PC-9 (cell line): ENCODE measurements around the gene MT2A.

Experiments used
- CTCF ChIP-seq: fragments of 200-600 bp; sonication (generic); conservative IDR thresholded peaks from 2 replicates; pipeline ENCODE4 v1.6.1; 2017; ENCODE audit warnings: mixed run types, antibody characterized with exemption, mild to moderate bottlenecking, moderate library complexity
- EZH2 ChIP-seq: fragments of 200-600 bp; sonication (generic); IDR thresholded peaks from 2 replicates; pipeline ENCODE4 v1.8.0; 2017; ENCODE audit warnings: antibody characterized with exemption, low read depth

- TF ChIP-seq CTCF (no peak), EZH2 (no peak)
Observed at GRCh38 chr16:56606476-56607108, 1.8 kb upstream of the MT2A start.
